ENCODE results near the gene LRRC3B. TPM values are rescaled to one million over a fixed set of nuclear protein-coding genes. Genes with fewer than 3 reads are reported as not detected.

The LRRC3B gene
- polyA plus RNA-seq, 6 donors from 2014 or later: not detected

GRCh38 chr3:26621176-26621575 lies 1.4 kb upstream of the LRRC3B start:
- Mint-ChIP-seq H3K4me1 (peaks cover 3 to 8% (median 6%) of the 10 kb centered on the region in 3 donors), H3K27ac (no peak overlapping the region), H3K27me3 (peaks cover 33 to 48% (median 47%) of the 10 kb centered on the region in 3 donors), H3K9me3 (peaks cover 0 to 11% (median 1%) of the 10 kb centered on the region in 7 donors), H3K4me3 (no peak overlapping the region), H3K36me3 (peaks cover 0 to 15% of the 10 kb centered on the region in 2 donors)
- ATAC-seq (ENCODE audit: low read depth in 2 of 2) (no peak), DNase-seq (no peak)

DNA sequence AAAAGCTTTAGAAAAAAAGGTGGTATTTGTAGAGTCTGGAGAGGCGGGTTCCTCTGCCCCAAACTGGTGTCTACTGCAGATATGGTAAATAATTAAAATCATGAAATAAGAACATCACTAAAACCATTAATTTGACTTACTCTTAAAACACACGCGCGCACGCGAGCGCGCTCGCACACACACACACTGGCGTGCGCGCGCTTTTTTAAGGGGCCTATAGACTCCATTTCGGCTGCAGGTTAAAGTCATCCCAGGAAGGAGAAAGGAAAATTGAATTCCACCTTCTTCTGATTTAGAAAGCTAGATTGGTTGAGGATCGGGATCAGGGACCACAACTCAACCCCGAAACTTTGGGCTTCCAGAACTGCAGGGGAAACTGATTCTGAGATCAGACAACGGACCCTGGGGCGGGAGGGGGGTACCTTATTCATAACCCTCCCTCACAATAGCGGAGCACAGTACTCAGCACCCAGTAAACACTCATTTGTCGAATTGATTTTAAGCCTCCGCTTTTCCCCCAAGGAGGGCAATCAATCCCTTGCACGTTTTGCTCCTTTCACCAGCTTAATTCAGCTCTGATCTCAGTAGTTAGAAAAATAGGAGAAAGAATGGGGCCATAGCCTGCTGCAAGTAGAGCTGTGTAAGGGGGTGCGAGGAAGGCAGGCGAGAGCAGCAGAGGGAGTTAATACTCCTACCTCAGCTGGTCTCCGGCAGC lies 509 bp upstream of the LRRC3B start:
- peaks cover 33 to 51% (median 47%) of the 10 kb centered on the region in 3 donors for H3K27me3 Mint-ChIP-seq

GRCh38 chr3:26623419-26624208 lies 1.0 kb downstream of the LRRC3B start:
- Mint-ChIP-seq H3K36me3 (peaks cover 0 to 15% of the 10 kb centered on the region in 2 donors), H3K4me3 (no peak overlapping the region), H3K27ac (peak overlapping the region in 1 of 6 donors; percentile 62), H3K4me1 (peaks cover 3 to 8% (median 6%) of the 10 kb centered on the region in 3 donors), H3K27me3 (peaks cover 29 to 53% (median 47%) of the 10 kb centered on the region in 3 donors), H3K9me3 (peaks cover 0 to 11% (median 1%) of the 10 kb centered on the region in 7 donors)
- DNase-seq (no peak), ATAC-seq (ENCODE audit: low read depth in 2 of 2) (no peak)

More for the DNA sequence above, 509 bp upstream of the LRRC3B start:
- Mint-ChIP-seq H3K36me3 (peaks cover 0 to 15% of the 10 kb centered on the region in 2 donors), H3K9me3 (peaks cover 0 to 11% (median 1%) of the 10 kb centered on the region in 7 donors), H3K4me3 (no peak overlapping the region), H3K27ac (no peak overlapping the region), H3K4me1 (peaks cover 3 to 8% (median 6%) of the 10 kb centered on the region in 3 donors)
- DNase-seq (no peak), ATAC-seq (ENCODE audit: low read depth in 2 of 2) (no peak)

- no peak for DNase-seq
- H3K9me3 Mint-ChIP-seq: peaks cover 0 to 11% (median 1%) of the 10 kb centered on the region in 7 donors
- H3K36me3 Mint-ChIP-seq: peaks cover 0 to 15% of the 10 kb centered on the region in 2 donors
- peaks cover 3 to 8% (median 6%) of the 10 kb centered on the region in 3 donors for H3K4me1 Mint-ChIP-seq
- H3K27me3 Mint-ChIP-seq: peaks cover 28 to 53% (median 47%) of the 10 kb centered on the region in 3 donors
- no peak overlapping the region for H3K4me3 Mint-ChIP-seq
- H3K27ac Mint-ChIP-seq: no peak overlapping the region
- no peak for ATAC-seq (ENCODE audit: low read depth in 2 of 2)
Observed at GRCh38 chr3:26624209-26624765, 1.7 kb downstream of the LRRC3B start.

- no peak overlapping the region for H3K4me3 Mint-ChIP-seq
- peaks cover 3 to 8% (median 6%) of the 10 kb centered on the region in 3 donors for H3K4me1 Mint-ChIP-seq
Observed at GRCh38 chr3:26625187-26625586, 2.6 kb downstream of the LRRC3B start.

GRCh38 chr3:26627080-26627479 lies 4.5 kb downstream of the LRRC3B start:
- ATAC-seq (ENCODE audit: low read depth in 2 of 2) (no peak), DNase-seq (no peak)
- Mint-ChIP-seq H3K27me3 (peaks cover 16 to 42% (median 35%) of the 10 kb centered on the region in 3 donors), H3K4me1 (peaks cover 3 to 8% (median 6%) of the 10 kb centered on the region in 3 donors), H3K4me3 (no peak overlapping the region), H3K36me3 (peaks cover 0 to 15% of the 10 kb centered on the region in 2 donors), H3K27ac (peak overlapping the region in 1 of 6 donors; percentile 13), H3K9me3 (peaks cover 0 to 9% (median 1%) of the 10 kb centered on the region in 7 donors)

More at GRCh38 chr3:26625187-26625586, 2.6 kb downstream of the LRRC3B start:
- peaks cover 28 to 53% (median 47%) of the 10 kb centered on the region in 3 donors for H3K27me3 Mint-ChIP-seq
- no peak overlapping the region for H3K27ac Mint-ChIP-seq
- H3K36me3 Mint-ChIP-seq: peaks cover 0 to 15% of the 10 kb centered on the region in 2 donors
- no peak for ATAC-seq (ENCODE audit: low read depth in 2 of 2)
- H3K9me3 Mint-ChIP-seq: peaks cover 0 to 11% (median 1%) of the 10 kb centered on the region in 7 donors
- DNase-seq: no peak

DNA sequence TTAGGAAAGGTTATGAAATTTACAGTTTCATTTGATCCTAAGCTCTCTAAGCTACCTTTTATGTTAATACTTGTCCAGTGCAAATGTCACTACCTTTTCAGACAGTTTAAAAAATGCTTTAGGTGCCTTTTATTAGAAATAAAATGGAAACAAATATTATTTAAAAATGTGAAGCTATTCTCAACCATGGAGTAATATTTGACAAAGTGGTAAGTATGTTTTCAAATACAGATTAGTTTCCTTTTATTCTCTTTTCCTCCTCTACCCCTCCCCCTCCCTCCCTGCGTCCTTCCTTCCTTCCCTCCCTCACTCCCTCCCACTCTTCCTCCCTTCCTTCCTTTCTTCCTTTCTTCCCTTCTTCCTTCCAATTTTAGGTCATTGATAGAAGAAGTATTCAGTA lies 6.3 kb downstream of the LRRC3B start:
- no peak for ATAC-seq (ENCODE audit: low read depth in 2 of 2)
- Mint-ChIP-seq H3K4me1 (peaks cover 0 to 2% (median 0%) of the 10 kb centered on the region in 3 donors), H3K27ac (no peak overlapping the region)

GRCh38 chr3:26630669-26631389 lies 8.3 kb downstream of the LRRC3B start:
- ATAC-seq (ENCODE audit: low read depth in 2 of 2): no peak

More for the DNA sequence above, 6.3 kb downstream of the LRRC3B start:
- Mint-ChIP-seq H3K9me3 (peaks cover 0 to 8% (median 1%) of the 10 kb centered on the region in 7 donors), H3K4me3 (no peak overlapping the region), H3K27me3 (peaks cover 6 to 25% (median 16%) of the 10 kb centered on the region in 3 donors), H3K36me3 (peaks cover 0 to 6% of the 10 kb centered on the region in 2 donors)
- no peak for DNase-seq

GRCh38 chr3:26631390-26631738 lies 8.8 kb downstream of the LRRC3B start:
- H3K27ac Mint-ChIP-seq: no peak overlapping the region
- ATAC-seq (ENCODE audit: low read depth in 2 of 2): no peak
- no peak overlapping the region for H3K4me3 Mint-ChIP-seq
- no peaks in the 10 kb centered on the region for H3K4me1 Mint-ChIP-seq
- H3K27me3 Mint-ChIP-seq: peaks cover 0 to 5% (median 0%) of the 10 kb centered on the region in 3 donors
- no peak for DNase-seq
- H3K36me3 Mint-ChIP-seq: no peaks in the 10 kb centered on the region
- peaks cover 0 to 8% (median 1%) of the 10 kb centered on the region in 7 donors for H3K9me3 Mint-ChIP-seq

More at GRCh38 chr3:26630669-26631389, 8.3 kb downstream of the LRRC3B start:
- no peak overlapping the region for H3K27ac Mint-ChIP-seq
- DNase-seq: no peak
- H3K36me3 Mint-ChIP-seq: no peaks in the 10 kb centered on the region
- peaks cover under 1 to 7% (median under 1%) of the 10 kb centered on the region in 3 donors for H3K27me3 Mint-ChIP-seq
- H3K9me3 Mint-ChIP-seq: peaks cover 0 to 8% (median 1%) of the 10 kb centered on the region in 7 donors
- no peak overlapping the region for H3K4me3 Mint-ChIP-seq
- H3K4me1 Mint-ChIP-seq: no peaks in the 10 kb centered on the region

GRCh38 chr3:26634601-26635000 lies 12.0 kb downstream of the LRRC3B start:
- DNase-seq (no peak), ATAC-seq (ENCODE audit: low read depth in 2 of 2) (no peak)
- no peak overlapping the region for H3K27ac Mint-ChIP-seq
- no peak overlapping the region for H3K4me3 Mint-ChIP-seq
- peaks cover 0 to 6% (median 2%) of the 10 kb centered on the region in 7 donors for H3K9me3 Mint-ChIP-seq
- H3K27me3 Mint-ChIP-seq: no peaks in the 10 kb centered on the region
- no peaks in the 10 kb centered on the region for H3K36me3 Mint-ChIP-seq
- H3K4me1 Mint-ChIP-seq: no peaks in the 10 kb centered on the region

DNA sequence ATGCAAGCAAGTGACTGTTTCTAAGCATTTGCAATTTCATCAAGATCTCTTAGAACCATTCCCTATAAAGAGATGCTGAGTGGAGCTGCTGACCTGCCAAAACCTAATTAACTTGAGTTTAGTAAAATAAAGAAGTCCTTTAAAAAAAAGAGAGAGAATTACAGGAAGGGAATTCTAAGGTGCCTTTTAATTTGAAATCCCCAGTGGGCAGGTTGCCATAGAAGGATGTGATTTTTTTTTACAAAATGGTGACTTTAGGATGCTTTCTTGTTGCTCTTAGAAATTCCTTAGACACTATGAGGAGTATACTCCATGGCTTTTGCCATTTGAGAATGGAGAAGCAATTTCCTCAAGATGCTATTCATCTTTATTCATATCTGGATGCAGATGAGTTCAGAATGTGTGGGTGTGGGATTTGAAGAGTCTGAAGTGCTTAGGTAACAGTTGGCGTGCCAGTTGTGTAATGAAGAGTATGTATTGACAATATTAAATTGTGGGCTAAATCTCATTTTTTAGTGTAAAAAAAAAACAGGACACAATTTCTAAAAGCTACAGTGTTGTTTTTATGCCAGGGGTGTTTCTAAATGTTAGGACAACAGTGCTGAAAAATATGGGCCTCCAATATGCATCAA lies 13.6 kb downstream of the LRRC3B start:
- no peaks in the 10 kb centered on the region for H3K27me3 Mint-ChIP-seq
- H3K4me1 Mint-ChIP-seq: no peaks in the 10 kb centered on the region
- H3K27ac Mint-ChIP-seq: no peak overlapping the region
- H3K4me3 Mint-ChIP-seq: no peak overlapping the region
- DNase-seq (no peak), ATAC-seq (ENCODE audit: low read depth in 2 of 2) (no peak)
- no peaks in the 10 kb centered on the region for H3K36me3 Mint-ChIP-seq
- peaks cover 0 to 5% (median 2%) of the 10 kb centered on the region in 7 donors for H3K9me3 Mint-ChIP-seq

DNA sequence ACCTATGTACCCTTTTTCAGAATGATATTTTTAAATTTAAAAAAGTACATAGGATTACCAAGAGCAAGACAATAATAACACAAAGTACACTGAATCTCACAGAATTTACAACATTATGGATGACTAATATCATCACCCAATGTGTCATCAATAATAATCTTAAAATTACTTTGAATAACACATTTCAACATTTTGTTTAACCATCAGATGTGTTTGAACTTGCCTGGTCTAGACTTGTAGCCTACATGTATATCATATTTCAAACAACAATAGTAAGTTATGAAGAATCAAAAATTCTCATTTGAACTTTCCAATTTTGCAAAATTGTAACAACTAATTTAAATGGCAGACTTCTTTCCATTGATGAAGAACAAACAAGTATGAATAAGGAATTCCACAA lies 15.1 kb downstream of the LRRC3B start:
- Mint-ChIP-seq H3K4me3 (no peak overlapping the region), H3K27ac (no peak overlapping the region), H3K9me3 (peaks cover 0 to 10% (median 2%) of the 10 kb centered on the region in 7 donors), H3K4me1 (no peaks in the 10 kb centered on the region), H3K36me3 (no peaks in the 10 kb centered on the region), H3K27me3 (no peaks in the 10 kb centered on the region)
- ATAC-seq (ENCODE audit: low read depth in 2 of 2): no peak
- no peak for DNase-seq

Data from naive B cell (primary cell).